Activated effector memory CD4-positive, alpha-beta T cell treated with Interleukin-2 at 50 U/mL for 16 hours (primary cell): ENCODE data around the gene SPIB.
A peak's percentile ranks its signal among the peaks of the same experiment; 100 is the strongest.

ENCODE experiments used
- DNase-seq: peaks from one replicate; pipeline ENCODE4 v3.0.0-alpha.2; 2020

The SPIB gene

GRCh38 chr19:50392759-50393158, 26.0 kb upstream of the SPIB start:
- no peak for DNase-seq

GRCh38 chr19:50393589-50393988, 25.1 kb upstream of the SPIB start:
- DNase-seq, result no peak

GRCh38 chr19:50394017-50394416, 24.7 kb upstream of the SPIB start:
- no peak for DNase-seq

- DNase-seq, result no peak
Observed at GRCh38 chr19:50398675-50399367, 19.9 kb upstream of the SPIB start.

GRCh38 chr19:50399368-50399745, 19.4 kb upstream of the SPIB start:
- DNase-seq, result no peak

GRCh38 chr19:50401605-50402450, 16.9 kb upstream of the SPIB start:
- no peak for DNase-seq

GRCh38 chr19:50402544-50403301, 16.0 kb upstream of the SPIB start:
- DNase-seq, result no peak

- no peak for DNase-seq
Observed at GRCh38 chr19:50406156-50406820, 12.4 kb upstream of the SPIB start.

- DNase-seq, result no peak
Observed at GRCh38 chr19:50406829-50407228, 11.9 kb upstream of the SPIB start.

- DNase-seq, result no peak
Observed at GRCh38 chr19:50409347-50409746, 9.4 kb upstream of the SPIB start.

GRCh38 chr19:50410109-50410508, 8.6 kb upstream of the SPIB start:
- no peak for DNase-seq

GRCh38 chr19:50412419-50412818, 6.3 kb upstream of the SPIB start:
- no peak for DNase-seq

GRCh38 chr19:50413096-50413495, 5.6 kb upstream of the SPIB start:
- no peak for DNase-seq

GRCh38 chr19:50413531-50413930, 5.2 kb upstream of the SPIB start:
- no peak for DNase-seq

GRCh38 chr19:50414864-50415660, 3.7 kb upstream of the SPIB start:
- peak; percentile 51 for DNase-seq

GRCh38 chr19:50415661-50416033, 3.1 kb upstream of the SPIB start:
- DNase-seq, result no peak

- DNase-seq, result no peak
Observed at GRCh38 chr19:50416034-50416977, 2.4 kb upstream of the SPIB start.

- no peak for DNase-seq
Observed at GRCh38 chr19:50417111-50418081, 1.3 kb upstream of the SPIB start.

- no peak for DNase-seq
Observed at GRCh38 chr19:50419022-50419579, 363 bp downstream of the SPIB start.
